GM12891 (cell line): ENCODE measurements around the gene CFDP1.

Source experiments
- POLR2A ChIP-seq: IDR thresholded peaks from 2 replicates; pipeline ENCODE4 v1.6.1; 2011; ENCODE audit warnings: low read depth, low read length, control low read depth
- SPI1 ChIP-seq: IDR thresholded peaks from 2 replicates; pipeline ENCODE4 v1.6.1; 2011; ENCODE audit warnings: low read depth, low read length, control low read depth

DNA sequence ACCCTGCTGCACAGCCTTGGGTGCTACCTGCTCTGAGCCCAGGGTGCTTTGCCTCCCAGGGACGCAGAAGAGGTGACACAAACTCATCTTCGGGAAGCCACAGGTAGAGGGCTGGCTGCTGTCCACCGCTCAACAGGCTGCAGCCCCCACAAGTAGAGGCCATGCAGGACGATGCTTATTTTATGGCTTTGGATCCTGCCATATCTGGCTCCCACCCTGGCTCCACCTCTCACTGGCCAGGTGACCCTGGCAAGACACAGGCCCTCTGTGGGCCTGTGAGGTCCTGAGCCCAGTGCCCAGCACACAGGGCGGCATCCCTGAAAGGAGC lies 170.5 kb downstream of the CFDP1 start:
- TF ChIP-seq POLR2A (no peak), SPI1 (no peak)
